ENCODE data around the gene RPTOR. TPM values are rescaled to one million over a fixed set of nuclear protein-coding genes. Genes with fewer than 3 reads are reported as not detected.

RPTOR gene
- total RNA-seq, 1 donor from 2014 or later = 21.8 TPM

DNA sequence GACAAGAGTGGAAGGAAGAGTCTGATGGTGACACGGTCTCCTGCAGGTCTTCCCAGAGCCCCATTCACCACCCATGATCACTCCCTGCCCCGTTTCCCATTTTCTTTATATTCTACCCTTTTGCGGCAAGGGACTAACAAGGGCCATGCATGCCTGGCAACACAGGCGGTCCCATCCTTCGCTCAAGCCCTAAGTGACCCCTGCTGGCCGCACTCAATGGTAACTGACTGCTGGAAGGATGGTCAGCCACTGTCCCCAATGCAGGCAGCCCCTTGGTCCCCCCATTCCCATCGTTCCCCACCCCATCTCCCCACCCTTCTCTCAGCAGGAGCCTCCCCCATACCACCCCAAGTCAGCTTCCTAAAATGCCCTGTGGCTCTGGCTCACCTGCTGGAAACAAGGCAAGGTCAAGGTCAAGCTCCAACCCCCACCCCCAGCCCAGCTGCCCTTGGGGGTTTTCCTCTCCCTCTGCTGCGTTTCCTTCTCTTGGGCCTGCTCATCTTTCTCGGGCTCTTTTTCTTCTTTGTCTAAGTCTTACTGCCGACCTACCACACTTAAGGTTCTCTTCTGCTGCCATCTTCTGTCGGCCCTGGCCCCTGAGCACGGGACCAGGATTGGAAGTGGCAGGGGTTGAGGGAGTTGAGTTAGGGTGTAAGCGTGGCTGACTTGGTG, 116.0 kb downstream of the RPTOR start:
- peaks cover 19% of the 10 kb centered on the region for H3K9me3 ChIP-seq (replicated peaks)
- DNase-seq = no peak
- TF ChIP-seq, protein P1, sequence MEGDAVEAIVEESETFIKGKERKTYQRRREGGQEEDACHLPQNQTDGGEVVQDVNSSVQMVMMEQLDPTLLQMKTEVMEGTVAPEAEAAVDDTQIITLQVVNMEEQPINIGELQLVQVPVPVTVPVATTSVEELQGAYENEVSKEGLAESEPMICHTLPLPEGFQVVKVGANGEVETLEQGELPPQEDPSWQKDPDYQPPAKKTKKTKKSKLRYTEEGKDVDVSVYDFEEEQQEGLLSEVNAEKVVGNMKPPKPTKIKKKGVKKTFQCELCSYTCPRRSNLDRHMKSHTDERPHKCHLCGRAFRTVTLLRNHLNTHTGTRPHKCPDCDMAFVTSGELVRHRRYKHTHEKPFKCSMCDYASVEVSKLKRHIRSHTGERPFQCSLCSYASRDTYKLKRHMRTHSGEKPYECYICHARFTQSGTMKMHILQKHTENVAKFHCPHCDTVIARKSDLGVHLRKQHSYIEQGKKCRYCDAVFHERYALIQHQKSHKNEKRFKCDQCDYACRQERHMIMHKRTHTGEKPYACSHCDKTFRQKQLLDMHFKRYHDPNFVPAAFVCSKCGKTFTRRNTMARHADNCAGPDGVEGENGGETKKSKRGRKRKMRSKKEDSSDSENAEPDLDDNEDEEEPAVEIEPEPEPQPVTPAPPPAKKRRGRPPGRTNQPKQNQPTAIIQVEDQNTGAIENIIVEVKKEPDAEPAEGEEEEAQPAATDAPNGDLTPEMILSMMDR (IDR thresholded peaks at IDR 0.05; ENCODE audit: borderline replicate concordance) = no peak
- no peaks in the 10 kb centered on the region for H3K36me3 ChIP-seq
- H3K4me1 ChIP-seq = peaks cover 11% of the 10 kb centered on the region
- no peaks in the 10 kb centered on the region for H3K27me3 ChIP-seq (ENCODE audit: low read depth)
- H3K4me3 ChIP-seq = no peak overlapping the region
- no peak overlapping the region for H3K27ac ChIP-seq (replicated peaks)
- intact Hi-C loops (cut with micrococcal nuclease) = no loop called here

DNA sequence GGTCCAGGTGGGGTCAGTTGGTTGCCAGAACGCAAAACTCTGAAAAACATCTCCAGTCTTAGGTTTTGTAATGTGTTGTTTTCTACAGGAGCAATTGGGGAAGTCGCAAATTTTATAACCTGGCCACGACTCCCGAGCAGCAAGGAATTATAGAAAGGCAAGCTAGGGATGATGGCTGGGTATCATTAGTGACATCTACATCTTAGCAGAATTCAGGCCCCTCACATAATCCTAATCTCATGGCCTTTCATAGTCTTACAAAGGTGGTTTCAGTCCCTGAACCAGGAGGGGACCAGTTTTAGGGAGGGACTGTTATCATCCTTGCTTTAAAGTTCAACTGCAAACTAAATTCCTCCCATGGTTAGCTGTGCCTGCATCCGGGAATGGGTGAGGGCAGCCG, 117.9 kb downstream of the RPTOR start:
- no peak overlapping the region for H3K27ac ChIP-seq (replicated peaks)
- no peaks in the 10 kb centered on the region for H3K27me3 ChIP-seq (ENCODE audit: low read depth)
- no peak for DNase-seq
- H3K36me3 ChIP-seq = no peaks in the 10 kb centered on the region
- H3K4me1 ChIP-seq = peaks cover 13% of the 10 kb centered on the region
- intact Hi-C loops (cut with micrococcal nuclease) = no loop called here
- no peak overlapping the region for H3K4me3 ChIP-seq
- TF ChIP-seq, protein P1 (IDR thresholded peaks at IDR 0.05; ENCODE audit: borderline replicate concordance) = no peak
- peaks cover 7% of the 10 kb centered on the region for H3K9me3 ChIP-seq (replicated peaks)

DNA sequence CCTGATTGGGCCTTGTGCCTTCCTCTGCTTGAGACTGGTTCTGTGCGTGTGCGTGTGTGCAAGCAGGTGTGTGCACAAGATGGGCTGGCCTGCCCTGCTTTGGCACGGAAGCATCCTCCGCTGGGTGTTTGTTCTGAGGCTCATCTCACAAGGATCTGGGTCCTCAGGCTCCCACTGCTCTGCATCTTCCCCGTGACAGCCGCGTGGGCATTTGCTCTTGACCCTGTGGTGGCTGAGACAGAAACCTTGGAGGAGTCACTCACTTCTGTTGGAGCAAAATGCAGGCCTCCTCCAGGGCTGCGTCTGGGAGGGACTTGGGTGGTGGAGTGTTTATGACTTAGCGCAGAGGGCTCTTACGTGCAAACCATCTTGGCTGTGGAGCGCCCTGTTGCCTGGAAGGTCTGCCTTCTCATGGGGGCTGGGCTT, 119.2 kb downstream of the RPTOR start:
- Histone ChIP-seq H3K9me3 (replicated peaks) (no peaks in the 10 kb centered on the region), H3K4me3 (no peak overlapping the region), H3K27ac (replicated peaks) (no peak overlapping the region), H3K27me3 (ENCODE audit: low read depth) (no peaks in the 10 kb centered on the region), H3K36me3 (no peaks in the 10 kb centered on the region), H3K4me1 (peaks cover 18% of the 10 kb centered on the region)
- TF ChIP-seq, protein P1 (IDR thresholded peaks at IDR 0.05; ENCODE audit: borderline replicate concordance) = no peak
- DNase-seq = no peak
- intact Hi-C loops (cut with micrococcal nuclease) = no loop called here

DNA sequence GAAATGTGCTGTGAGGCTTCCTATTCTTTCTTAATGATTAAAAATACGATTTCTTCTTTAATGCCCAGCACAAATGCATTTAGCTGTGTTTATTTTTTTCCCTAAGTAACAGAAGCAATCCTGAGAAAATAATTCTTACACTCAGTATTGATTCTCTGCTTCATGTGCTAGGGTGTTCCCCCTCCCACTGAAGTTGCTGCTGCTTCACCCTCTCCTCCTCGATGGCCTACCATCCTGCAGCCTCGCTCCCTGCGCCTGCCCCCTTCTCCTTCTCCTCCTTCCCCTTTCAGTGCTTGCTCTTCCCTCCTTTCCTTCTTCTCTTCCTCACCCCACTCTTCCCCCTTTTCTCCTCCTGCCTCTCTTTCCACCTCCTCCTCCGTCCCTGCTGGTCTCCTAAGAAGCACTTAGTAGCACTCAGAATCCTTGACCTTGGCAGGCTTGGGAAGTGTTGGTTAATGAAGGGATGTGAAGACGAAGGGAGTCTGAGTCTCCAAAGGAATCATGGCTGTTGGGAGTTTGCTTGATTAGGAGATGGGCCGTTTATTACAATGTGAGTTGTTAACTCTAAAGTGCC, 119.7 kb downstream of the RPTOR start:
- Histone ChIP-seq H3K36me3 (no peaks in the 10 kb centered on the region), H3K4me3 (no peak overlapping the region), H3K27ac (replicated peaks) (no peak overlapping the region), H3K27me3 (ENCODE audit: low read depth) (no peaks in the 10 kb centered on the region), H3K9me3 (replicated peaks) (no peaks in the 10 kb centered on the region), H3K4me1 (peaks cover 21% of the 10 kb centered on the region)
- DNase-seq = no peak
- TF ChIP-seq, protein P1 (IDR thresholded peaks at IDR 0.05; ENCODE audit: borderline replicate concordance) = no peak
- intact Hi-C loops (cut with micrococcal nuclease) = no loop called here

DNA sequence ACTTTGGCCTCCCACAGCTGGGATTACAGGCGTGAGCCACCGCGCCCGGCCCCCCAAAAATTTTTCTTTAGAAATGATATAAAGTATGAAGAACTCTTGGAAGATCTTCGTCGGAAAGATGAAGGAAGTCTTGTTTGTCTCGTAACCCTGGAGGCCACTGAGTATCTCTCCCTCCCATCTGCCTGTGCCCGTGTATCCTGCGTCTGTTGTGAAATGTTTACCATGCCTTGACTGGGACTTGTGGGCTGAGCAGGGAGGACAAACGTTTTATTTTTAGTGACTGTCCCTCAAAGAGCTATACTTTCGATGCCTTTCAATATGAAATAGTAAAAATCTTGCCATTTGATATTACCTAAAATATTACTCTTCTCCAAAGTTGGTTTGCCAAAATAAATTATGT, 121.2 kb downstream of the RPTOR start:
- no peak for DNase-seq
- intact Hi-C loops (cut with micrococcal nuclease) = no loop called here

More for the DNA sequence above, 121.2 kb downstream of the RPTOR start:
- no peak overlapping the region for H3K27ac ChIP-seq (replicated peaks)
- TF ChIP-seq, protein P1 (IDR thresholded peaks at IDR 0.05; ENCODE audit: borderline replicate concordance) = no peak
- peaks cover 21% of the 10 kb centered on the region for H3K4me1 ChIP-seq
- no peaks in the 10 kb centered on the region for H3K27me3 ChIP-seq (ENCODE audit: low read depth)
- no peaks in the 10 kb centered on the region for H3K9me3 ChIP-seq (replicated peaks)
- H3K4me3 ChIP-seq = no peak overlapping the region
- H3K36me3 ChIP-seq = no peaks in the 10 kb centered on the region
